ENCODE data around the gene CAPN1. TPM values are rescaled to one million over a fixed set of nuclear protein-coding genes. Genes with fewer than 3 reads are reported as not detected.
"Not testable (repeated sequence)": the region's sequence is repeated elsewhere in the genome, so short reads cannot be mapped to it uniquely, and the experiment has no call there.

The CAPN1 gene
- total RNA-seq (2014; rRNA removed; shearing (Covaris generic)): 58.1 and 115 TPM in 2 replicates

- DNase-seq (ENCODE audit: low spot score): peak; percentile 89
These were observed at the start of gene CAPN1 for GRCh38 chr11:65181569-65182257. Gene CAPN1 (plus strand): TSS chr11:65181928. CDS start chr11:65182702, 774 bp downstream.

- DNase-seq (ENCODE audit: low spot score): no peak
These were observed 49.3 kb upstream of the CAPN1 start for GRCh38 chr11:65132238-65132987.

- no peak for DNase-seq (ENCODE audit: low spot score)
These were observed 48.6 kb upstream of the CAPN1 start for GRCh38 chr11:65132988-65133700.

GRCh38 chr11:65133724-65134123 is 48.0 kb upstream of the CAPN1 start:
- no peak for DNase-seq (ENCODE audit: low spot score)

- DNase-seq (ENCODE audit: low spot score): peak; percentile 77
These were observed 47.3 kb upstream of the CAPN1 start, which contains the start of gene SYVN1 for GRCh38 chr11:65134240-65134951. Gene SYVN1 (minus strand): TSS chr11:65134519. CDS start chr11:65133601, 918 bp downstream.

GRCh38 chr11:65134952-65135632 is 46.6 kb upstream of the CAPN1 start:
- peak; percentile 98 for DNase-seq (ENCODE audit: low spot score)

- no peak for DNase-seq (ENCODE audit: low spot score)
These were observed 46.0 kb upstream of the CAPN1 start for GRCh38 chr11:65135633-65136145.

GRCh38 chr11:65136515-65137096 is 45.1 kb upstream of the CAPN1 start:
- DNase-seq (ENCODE audit: low spot score): no peak

GRCh38 chr11:65141896-65142494 is 39.7 kb upstream of the CAPN1 start:
- no peak for DNase-seq (ENCODE audit: low spot score)

- no peak for DNase-seq (ENCODE audit: low spot score)
These were observed 34.2 kb upstream of the CAPN1 start for GRCh38 chr11:65147352-65148075.

GRCh38 chr11:65148657-65149056 is 33.1 kb upstream of the CAPN1 start:
- no peak for DNase-seq (ENCODE audit: low spot score)

GRCh38 chr11:65150131-65150508 is 31.6 kb upstream of the CAPN1 start:
- not testable (repeated sequence) for DNase-seq (ENCODE audit: low spot score)

- DNase-seq (ENCODE audit: low spot score): peak; percentile 98
These were observed 31.0 kb upstream of the CAPN1 start for GRCh38 chr11:65150509-65151299.

GRCh38 chr11:65151331-65151899 is 30.3 kb upstream of the CAPN1 start:
- DNase-seq (ENCODE audit: low spot score): no peak

- no peak for DNase-seq (ENCODE audit: low spot score)
These were observed 29.6 kb upstream of the CAPN1 start for GRCh38 chr11:65152122-65152521.

- DNase-seq (ENCODE audit: low spot score): no peak
These were observed 25.5 kb upstream of the CAPN1 start for GRCh38 chr11:65156256-65156655.

- no peak for DNase-seq (ENCODE audit: low spot score)
These were observed 24.8 kb upstream of the CAPN1 start for GRCh38 chr11:65156926-65157325.

- no peak for DNase-seq (ENCODE audit: low spot score)
These were observed 24.4 kb upstream of the CAPN1 start for GRCh38 chr11:65157336-65157735.

All from H4 (cell line).